T follicular helper cell (primary cell): Measurements from ENCODE around the gene EEIG2.
"Not testable (repeated sequence)": the region's sequence is repeated elsewhere in the genome, so short reads cannot be mapped to it uniquely, and the experiment has no call there.

ENCODE experiments used
- DNase-seq: peaks from one replicate; pipeline ENCODE4 v3.0.0-alpha.2; 2020; ENCODE audit warnings: low read depth

EEIG2 gene

GRCh38 chr1:108547493-108547892 is 12.4 kb upstream of the EEIG2 start:
- not testable (repeated sequence) for DNase-seq

GRCh38 chr1:108551137-108551862 is 8.6 kb upstream of the EEIG2 start:
- DNase-seq = no peak

- DNase-seq = no peak
These were observed 6.0 kb upstream of the EEIG2 start for GRCh38 chr1:108553905-108554304.

GRCh38 chr1:108554682-108555427 is 5.0 kb upstream of the EEIG2 start:
- no peak for DNase-seq

GRCh38 chr1:108556066-108556465 is 3.8 kb upstream of the EEIG2 start:
- no peak for DNase-seq

- no peak for DNase-seq
These were observed 3.4 kb upstream of the EEIG2 start for GRCh38 chr1:108556499-108556898.

- no peak for DNase-seq
These were observed 2.6 kb upstream of the EEIG2 start for GRCh38 chr1:108557296-108557695.

- peak; percentile 2 for DNase-seq
These were observed 431 bp downstream of the EEIG2 start for GRCh38 chr1:108560189-108560873.

GRCh38 chr1:108560874-108561459 is 1.1 kb downstream of the EEIG2 start:
- peak; percentile 28 for DNase-seq

- peak; percentile 75 for DNase-seq
These were observed 1.9 kb downstream of the EEIG2 start for GRCh38 chr1:108561689-108562326.

- DNase-seq = no peak
These were observed 3.9 kb downstream of the EEIG2 start for GRCh38 chr1:108563808-108564207.

GRCh38 chr1:108565081-108565480 is 5.2 kb downstream of the EEIG2 start:
- DNase-seq = no peak

GRCh38 chr1:108565512-108565911 is 5.6 kb downstream of the EEIG2 start:
- no peak for DNase-seq

GRCh38 chr1:108568589-108568988 is 8.7 kb downstream of the EEIG2 start:
- DNase-seq = no peak

GRCh38 chr1:108569097-108569728 is 9.3 kb downstream of the EEIG2 start:
- DNase-seq = no peak

- DNase-seq = no peak
These were observed 10.2 kb downstream of the EEIG2 start for GRCh38 chr1:108570128-108570527.

GRCh38 chr1:108570998-108571401 is 11.1 kb downstream of the EEIG2 start:
- no peak for DNase-seq

GRCh38 chr1:108572182-108572581 is 12.3 kb downstream of the EEIG2 start:
- no peak for DNase-seq

- DNase-seq = no peak
These were observed 13.3 kb downstream of the EEIG2 start for GRCh38 chr1:108573183-108573582.

GRCh38 chr1:108574008-108574407 is 14.1 kb downstream of the EEIG2 start:
- no peak for DNase-seq

- DNase-seq = no peak
These were observed 15.5 kb downstream of the EEIG2 start for GRCh38 chr1:108575375-108575774.
